Activated naive CD8-positive, alpha-beta T cell treated with anti-CD3 and anti-CD28 coated beads, Interleukin-2, amount 10 ng/mL, durations not matched to agents 7 days and 5 days (primary cell): ENCODE data around the gene OSBPL3. TPM values are rescaled to one million over a fixed set of nuclear protein-coding genes. Genes with fewer than 3 reads are reported as not detected.

Experiments used
- ATAC-seq: fragments of 150-1000 bp; cut with Tn5 transposase; one replicate; pipeline ENCODE4 v1.10.0; 2021; ENCODE audit warnings: low read depth, moderate library complexity
- POLR2A ChIA-PET: fragments of 350-600 bp; sonication (Branson Sonifier 250); formaldehyde crosslinking; loops from one replicate; lab custom pipeline; 2021; ENCODE audit warnings: antibody characterized with exemption; lab: Charles Lee
- DNase-seq: peaks from one replicate; pipeline ENCODE4 v3.0.0; 2021
- H3K27ac Mint-ChIP-seq: one replicate; pipeline ENCODE4 v1.8.0; 2022; ENCODE audit warnings: mild to moderate bottlenecking, mixed read lengths
- H3K27me3 Mint-ChIP-seq: one replicate; pipeline ENCODE4 v1.8.0; 2022; ENCODE audit warnings: mild to moderate bottlenecking, moderate library complexity, mixed read lengths
- H3K36me3 Mint-ChIP-seq: one replicate; pipeline ENCODE4 v1.8.0; 2021; ENCODE audit warnings: mild to moderate bottlenecking, mixed read lengths
- H3K4me1 Mint-ChIP-seq: one replicate; pipeline ENCODE4 v1.8.0; 2021; ENCODE audit warnings: mixed read lengths
- H3K4me3 Mint-ChIP-seq: one replicate; pipeline ENCODE4 v1.8.0; 2022; ENCODE audit warnings: mild to moderate bottlenecking, moderate library complexity, mixed read lengths
- H3K9me3 Mint-ChIP-seq: one replicate; pipeline ENCODE4 v1.8.0; 2021; ENCODE audit warnings: mixed read lengths
- total RNA-seq, 2 experiments: library from RNA; stranded (reverse); gene quantifications; one replicate each; pipeline ENCODE4 v1.2.3, GENCODE V29; 2021

OSBPL3 gene
- total RNA-seq, 2 experiments from 2014 or later = 47.8 to 60.1 TPM

- Mint-ChIP-seq H3K27ac (no peak overlapping the region), H3K4me3 (no peak overlapping the region), H3K36me3 (peaks cover 22% of the 10 kb centered on the region), H3K4me1 (peaks cover 8% of the 10 kb centered on the region), H3K9me3 (no peaks in the 10 kb centered on the region), H3K27me3 (no peaks in the 10 kb centered on the region)
- POLR2A ChIA-PET = no interaction called here
- no peak for DNase-seq
- no peak for ATAC-seq
Observed at GRCh38 chr7:24843821-24844434, 136.1 kb downstream of the OSBPL3 start.

GRCh38 chr7:24842449-24843241 lies 137.3 kb downstream of the OSBPL3 start:
- Mint-ChIP-seq H3K4me3 (no peak overlapping the region), H3K27me3 (no peaks in the 10 kb centered on the region), H3K36me3 (peaks cover 24% of the 10 kb centered on the region), H3K9me3 (no peaks in the 10 kb centered on the region), H3K27ac (peak overlapping the region; percentile 13), H3K4me1 (peaks cover 16% of the 10 kb centered on the region)
- ATAC-seq (no peak), DNase-seq (no peak)
- POLR2A ChIA-PET = interaction anchor here (0.6 kb wide), 1 partner anchor 26 kb away, joined by 4 read pairs; no protein-coding TSS in a partner anchor

DNA sequence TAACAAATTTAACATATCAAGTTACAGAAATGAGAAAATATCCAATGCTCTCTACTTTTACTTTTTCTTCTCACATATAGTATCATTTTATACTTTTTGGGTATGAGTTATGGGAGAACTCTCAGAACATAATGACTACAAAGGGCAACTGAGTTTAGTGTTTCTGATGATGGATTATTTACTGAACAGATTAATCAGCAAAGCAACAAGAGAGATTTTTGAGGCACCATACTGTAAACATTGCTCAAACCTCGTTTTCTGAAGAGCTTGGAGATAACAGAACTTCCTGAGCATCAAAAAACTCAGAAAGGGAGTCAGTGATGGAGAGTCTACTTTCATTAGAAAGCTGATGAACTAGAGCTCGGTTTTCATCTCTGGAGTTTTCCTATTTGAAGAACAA lies 137.9 kb downstream of the OSBPL3 start:
- H3K27ac Mint-ChIP-seq = no peak overlapping the region
- no peak overlapping the region for H3K4me3 Mint-ChIP-seq
- H3K4me1 Mint-ChIP-seq = peaks cover 20% of the 10 kb centered on the region
- no peaks in the 10 kb centered on the region for H3K9me3 Mint-ChIP-seq
- ATAC-seq (no peak), DNase-seq (no peak)
- H3K36me3 Mint-ChIP-seq = peaks cover 29% of the 10 kb centered on the region
- POLR2A ChIA-PET = no interaction called here
- no peaks in the 10 kb centered on the region for H3K27me3 Mint-ChIP-seq

- ATAC-seq (no peak), DNase-seq (no peak)
- POLR2A ChIA-PET = interaction anchor here (0.7 kb wide), 1 partner anchor 20 kb away, joined by 7 read pairs; no protein-coding TSS in a partner anchor
- Mint-ChIP-seq H3K4me1 (peaks cover 30% of the 10 kb centered on the region), H3K4me3 (no peak overlapping the region), H3K27me3 (no peaks in the 10 kb centered on the region), H3K27ac (no peak overlapping the region), H3K9me3 (no peaks in the 10 kb centered on the region), H3K36me3 (peaks cover 29% of the 10 kb centered on the region)
Observed at GRCh38 chr7:24840563-24840962, 139.4 kb downstream of the OSBPL3 start.

DNA sequence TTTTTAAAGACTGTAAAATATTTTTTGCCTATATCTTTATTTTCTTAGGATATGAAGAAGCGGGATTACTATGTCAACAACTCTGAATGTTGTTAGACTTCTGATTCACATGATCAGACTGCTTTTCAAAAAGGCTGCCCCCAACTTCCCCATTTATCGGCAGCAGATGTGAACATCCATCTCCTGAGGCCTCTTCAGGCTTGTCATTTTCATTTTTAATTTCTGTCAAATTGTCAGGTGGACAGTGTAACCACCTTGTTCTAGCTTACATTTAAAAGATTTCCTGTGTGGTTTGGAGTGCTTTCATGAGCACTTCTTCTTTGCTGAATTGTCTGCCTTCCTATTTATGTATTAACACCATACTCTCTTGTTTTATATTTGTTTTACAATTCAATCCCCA lies 143.9 kb downstream of the OSBPL3 start:
- no peak for DNase-seq
- peaks cover 42% of the 10 kb centered on the region for H3K4me1 Mint-ChIP-seq
- POLR2A ChIA-PET = interaction anchor here (1.7 to 5.1 kb wide), 3 partner anchors 9 to 143 kb away, joined by 5 to 26 read pairs (median 9); no protein-coding TSS in a partner anchor

GRCh38 chr7:24835643-24836042 lies 144.3 kb downstream of the OSBPL3 start:
- DNase-seq = no peak
- no peak for ATAC-seq
- H3K4me1 Mint-ChIP-seq = peaks cover 44% of the 10 kb centered on the region
- H3K9me3 Mint-ChIP-seq = no peaks in the 10 kb centered on the region
- POLR2A ChIA-PET = interaction anchor here (1.7 to 5.1 kb wide), 3 partner anchors 9 to 144 kb away, joined by 5 to 26 read pairs (median 9); no protein-coding TSS in a partner anchor
- H3K27ac Mint-ChIP-seq = peak overlapping the region; percentile 72
- H3K27me3 Mint-ChIP-seq = no peaks in the 10 kb centered on the region
- peak overlapping the region; percentile 49 for H3K4me3 Mint-ChIP-seq
- peaks cover 35% of the 10 kb centered on the region for H3K36me3 Mint-ChIP-seq

More for the DNA sequence above, 143.9 kb downstream of the OSBPL3 start:
- peak overlapping the region; percentile 60 for H3K27ac Mint-ChIP-seq
- peak; percentile 81 for ATAC-seq
- no peaks in the 10 kb centered on the region for H3K27me3 Mint-ChIP-seq
- H3K36me3 Mint-ChIP-seq = peaks cover 33% of the 10 kb centered on the region
- peak overlapping the region; percentile 49 for H3K4me3 Mint-ChIP-seq
- H3K9me3 Mint-ChIP-seq = no peaks in the 10 kb centered on the region

GRCh38 chr7:24834128-24834798 lies 145.7 kb downstream of the OSBPL3 start:
- H3K27ac Mint-ChIP-seq = no peak overlapping the region
- DNase-seq = no peak
- no peak for ATAC-seq
- H3K4me1 Mint-ChIP-seq = peaks cover 54% of the 10 kb centered on the region
- no peak overlapping the region for H3K4me3 Mint-ChIP-seq
- POLR2A ChIA-PET = interaction anchor here (5.1 kb wide), 1 partner anchor 13 kb away, joined by 26 read pairs; no protein-coding TSS in a partner anchor
- H3K27me3 Mint-ChIP-seq = no peaks in the 10 kb centered on the region
- H3K36me3 Mint-ChIP-seq = peaks cover 40% of the 10 kb centered on the region
- H3K9me3 Mint-ChIP-seq = no peaks in the 10 kb centered on the region

DNA sequence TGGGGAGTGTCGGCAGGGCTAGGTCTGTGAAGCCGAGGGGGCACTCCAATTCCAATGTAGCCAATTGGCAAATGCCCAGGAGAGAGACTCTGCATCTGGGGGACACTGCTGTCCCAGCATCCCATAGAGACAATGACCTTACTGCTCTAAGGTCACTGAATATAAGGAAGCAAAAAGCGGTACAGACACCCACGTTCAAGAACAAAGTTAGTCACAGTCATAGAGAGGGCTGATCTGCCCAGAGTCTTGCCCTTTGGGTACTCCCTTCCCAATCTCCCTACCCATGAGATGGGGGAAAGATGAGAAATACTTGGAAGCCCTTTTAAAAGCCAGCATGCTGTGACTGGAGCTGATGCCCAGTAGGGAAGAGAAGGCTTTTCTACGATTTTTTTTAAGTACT lies 146.4 kb downstream of the OSBPL3 start:
- DNase-seq (no peak), ATAC-seq (no peak)
- Mint-ChIP-seq H3K27me3 (no peaks in the 10 kb centered on the region), H3K4me1 (peaks cover 55% of the 10 kb centered on the region), H3K36me3 (peaks cover 39% of the 10 kb centered on the region), H3K27ac (no peak overlapping the region), H3K9me3 (no peaks in the 10 kb centered on the region), H3K4me3 (no peak overlapping the region)
- POLR2A ChIA-PET = interaction anchor here (5.1 kb wide), 1 partner anchor 12 kb away, joined by 26 read pairs; no protein-coding TSS in a partner anchor

- Mint-ChIP-seq H3K4me3 (no peak overlapping the region), H3K9me3 (no peaks in the 10 kb centered on the region), H3K27me3 (no peaks in the 10 kb centered on the region), H3K27ac (peak overlapping the region; percentile 5), H3K4me1 (peaks cover 63% of the 10 kb centered on the region), H3K36me3 (peaks cover 36% of the 10 kb centered on the region)
- no peak for ATAC-seq
- POLR2A ChIA-PET = interaction anchor here (1.5 to 1.7 kb wide), 2 partner anchors 10 to 74 kb away, joined by 3 to 6 read pairs; no protein-coding TSS in a partner anchor
- no peak for DNase-seq
Observed at GRCh38 chr7:24831240-24831639, 148.7 kb downstream of the OSBPL3 start.

DNA sequence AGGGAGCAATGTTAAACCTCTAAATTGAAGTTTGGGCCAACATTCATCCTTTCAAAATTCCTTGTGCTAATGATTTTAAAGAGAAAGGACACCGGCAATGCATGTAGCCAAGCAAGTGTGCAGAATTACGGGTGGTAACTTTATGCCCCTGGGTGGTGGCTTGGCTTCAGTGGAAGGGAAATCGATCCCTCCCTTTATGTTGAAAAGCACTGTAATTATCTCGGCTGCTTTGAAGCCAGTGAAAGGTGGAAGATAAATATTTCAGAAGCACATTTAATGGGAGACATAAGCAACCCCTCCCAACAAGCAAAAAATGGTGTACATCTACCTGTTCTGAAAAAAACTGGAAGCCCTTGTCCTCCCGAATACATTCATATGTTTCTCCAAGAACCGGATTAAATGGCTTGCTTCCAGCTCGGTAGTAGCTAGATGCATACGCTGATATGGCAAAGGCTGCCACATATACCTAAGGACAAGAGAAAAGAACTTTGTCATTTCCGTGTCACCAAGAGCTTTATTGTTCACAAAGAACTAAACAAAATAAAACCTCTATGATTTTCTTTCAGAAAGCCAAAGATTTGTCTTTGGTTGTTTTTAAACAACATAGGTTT lies 149.4 kb downstream of the OSBPL3 start:
- POLR2A ChIA-PET = interaction anchor here (1.5 to 1.7 kb wide), 2 partner anchors 9 to 75 kb away, joined by 3 to 6 read pairs; no protein-coding TSS in a partner anchor
- H3K9me3 Mint-ChIP-seq = no peaks in the 10 kb centered on the region
- H3K27ac Mint-ChIP-seq = peak overlapping the region; percentile 61
- peaks cover 63% of the 10 kb centered on the region for H3K4me1 Mint-ChIP-seq
- H3K4me3 Mint-ChIP-seq = no peak overlapping the region
- DNase-seq = no peak
- H3K27me3 Mint-ChIP-seq = no peaks in the 10 kb centered on the region
- H3K36me3 Mint-ChIP-seq = peaks cover 40% of the 10 kb centered on the region
- no peak for ATAC-seq

- Mint-ChIP-seq H3K9me3 (no peaks in the 10 kb centered on the region), H3K4me1 (peaks cover 67% of the 10 kb centered on the region), H3K27ac (no peak overlapping the region), H3K4me3 (no peak overlapping the region), H3K27me3 (no peaks in the 10 kb centered on the region), H3K36me3 (peaks cover 47% of the 10 kb centered on the region)
- DNase-seq = no peak
- POLR2A ChIA-PET = interaction anchor here (1.5 kb wide), 1 partner anchor 75 kb away, joined by 3 read pairs; no protein-coding TSS in a partner anchor
- ATAC-seq = no peak
Observed at GRCh38 chr7:24829787-24830186, 150.2 kb downstream of the OSBPL3 start.

DNA sequence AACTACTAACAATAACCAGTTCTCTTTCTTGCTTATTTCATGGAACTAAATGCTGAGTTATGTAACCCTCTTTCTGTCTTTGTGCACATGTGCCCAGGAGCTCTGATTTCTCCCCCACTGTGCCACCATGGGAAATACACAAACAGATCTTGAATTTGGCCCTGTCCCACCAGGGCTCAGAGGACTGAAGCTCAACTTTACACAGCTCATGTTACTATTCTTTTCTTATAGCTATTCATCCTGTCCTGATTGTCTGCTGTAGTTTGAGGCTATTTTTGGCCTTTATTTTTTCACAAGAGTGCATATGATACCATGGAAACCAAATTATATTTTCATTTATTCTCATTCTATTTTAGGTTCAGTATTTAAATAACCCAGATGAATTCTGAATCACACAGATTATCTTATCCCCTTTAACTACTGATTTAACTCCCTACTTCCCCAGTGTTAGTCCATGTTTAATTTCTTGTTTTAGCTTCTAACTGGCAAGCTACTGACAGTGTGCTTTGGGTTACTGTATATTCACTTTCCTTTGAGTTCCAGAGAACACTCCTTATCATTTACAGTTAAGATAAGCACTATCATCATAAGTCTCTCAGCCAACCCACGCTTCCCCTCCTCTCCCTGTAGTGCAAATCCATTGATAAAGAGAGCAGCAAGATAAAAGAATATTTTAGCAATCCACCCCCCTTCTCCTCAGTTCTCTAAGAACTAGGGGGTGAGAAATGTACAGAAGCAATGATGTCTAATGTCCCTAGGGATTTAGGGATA lies 150.9 kb downstream of the OSBPL3 start:
- no peaks in the 10 kb centered on the region for H3K27me3 Mint-ChIP-seq
- no peak overlapping the region for H3K4me3 Mint-ChIP-seq
- POLR2A ChIA-PET = no interaction called here
- no peaks in the 10 kb centered on the region for H3K9me3 Mint-ChIP-seq
- DNase-seq (no peak), ATAC-seq (no peak)
- peaks cover 51% of the 10 kb centered on the region for H3K36me3 Mint-ChIP-seq
- H3K4me1 Mint-ChIP-seq = peaks cover 72% of the 10 kb centered on the region
- peak overlapping the region; percentile 19 for H3K27ac Mint-ChIP-seq
